Subcutaneous adipose tissue (tissue), 4 donors: ENCODE measurements around the gene PTRH1. TPM values are rescaled to one million over a fixed set of nuclear protein-coding genes. Genes with fewer than 3 reads are reported as not detected.

Experiments
- total RNA-seq, 4 donors: library from RNA; depleted of rRNA; stranded (reverse); fragments of >200 nt; gene quantifications; one replicate each; pipeline ENCODE4 v1.1.0, GENCODE V29; 2016
- TF ChIP-seq, protein P1 (sequence below): fragments of 450-650 bp; IDR thresholded peaks from one replicate; pipeline ENCODE4 v1.5.1; 2016; ENCODE audit warnings: low read depth, mild to moderate bottlenecking, control low read depth, antibody characterized with exemption, moderate library complexity

PTRH1 gene
- total RNA-seq, 4 donors from 2014 or later, result 9.9 to 32.8 (median 17.2) TPM

DNA sequence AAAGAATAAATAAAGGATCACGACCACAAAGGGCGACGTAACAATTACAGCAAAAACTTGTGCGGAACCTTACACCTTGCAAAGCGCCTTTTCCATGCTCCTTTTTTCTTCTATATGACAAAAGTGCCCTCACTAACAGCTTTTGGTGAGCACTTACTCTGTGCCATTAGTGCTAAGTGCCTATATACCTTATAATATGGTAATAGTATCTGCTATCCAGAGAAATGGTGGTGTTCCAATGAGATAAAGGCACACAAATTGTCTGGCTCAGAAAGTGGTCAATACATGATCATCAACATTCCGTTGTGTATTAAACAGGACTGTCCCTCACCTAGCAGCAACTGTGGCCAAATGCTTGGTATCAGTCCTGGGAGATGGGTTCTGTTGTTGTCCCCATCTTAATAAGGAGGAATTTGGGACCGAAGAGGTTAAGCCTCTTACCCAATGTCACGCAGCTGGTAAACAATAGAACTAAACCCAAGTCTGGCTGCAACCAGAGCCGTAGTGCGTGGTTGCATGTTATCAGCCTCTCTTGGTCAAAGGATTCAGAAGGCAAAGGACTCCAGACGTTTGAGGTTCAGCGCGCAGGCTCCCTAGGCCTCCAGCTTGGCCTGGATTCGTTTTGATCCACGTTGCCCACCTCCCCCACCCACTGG lies 20.2 kb upstream of the PTRH1 start:
- TF ChIP-seq, protein P1, sequence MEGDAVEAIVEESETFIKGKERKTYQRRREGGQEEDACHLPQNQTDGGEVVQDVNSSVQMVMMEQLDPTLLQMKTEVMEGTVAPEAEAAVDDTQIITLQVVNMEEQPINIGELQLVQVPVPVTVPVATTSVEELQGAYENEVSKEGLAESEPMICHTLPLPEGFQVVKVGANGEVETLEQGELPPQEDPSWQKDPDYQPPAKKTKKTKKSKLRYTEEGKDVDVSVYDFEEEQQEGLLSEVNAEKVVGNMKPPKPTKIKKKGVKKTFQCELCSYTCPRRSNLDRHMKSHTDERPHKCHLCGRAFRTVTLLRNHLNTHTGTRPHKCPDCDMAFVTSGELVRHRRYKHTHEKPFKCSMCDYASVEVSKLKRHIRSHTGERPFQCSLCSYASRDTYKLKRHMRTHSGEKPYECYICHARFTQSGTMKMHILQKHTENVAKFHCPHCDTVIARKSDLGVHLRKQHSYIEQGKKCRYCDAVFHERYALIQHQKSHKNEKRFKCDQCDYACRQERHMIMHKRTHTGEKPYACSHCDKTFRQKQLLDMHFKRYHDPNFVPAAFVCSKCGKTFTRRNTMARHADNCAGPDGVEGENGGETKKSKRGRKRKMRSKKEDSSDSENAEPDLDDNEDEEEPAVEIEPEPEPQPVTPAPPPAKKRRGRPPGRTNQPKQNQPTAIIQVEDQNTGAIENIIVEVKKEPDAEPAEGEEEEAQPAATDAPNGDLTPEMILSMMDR, result no peak

DNA sequence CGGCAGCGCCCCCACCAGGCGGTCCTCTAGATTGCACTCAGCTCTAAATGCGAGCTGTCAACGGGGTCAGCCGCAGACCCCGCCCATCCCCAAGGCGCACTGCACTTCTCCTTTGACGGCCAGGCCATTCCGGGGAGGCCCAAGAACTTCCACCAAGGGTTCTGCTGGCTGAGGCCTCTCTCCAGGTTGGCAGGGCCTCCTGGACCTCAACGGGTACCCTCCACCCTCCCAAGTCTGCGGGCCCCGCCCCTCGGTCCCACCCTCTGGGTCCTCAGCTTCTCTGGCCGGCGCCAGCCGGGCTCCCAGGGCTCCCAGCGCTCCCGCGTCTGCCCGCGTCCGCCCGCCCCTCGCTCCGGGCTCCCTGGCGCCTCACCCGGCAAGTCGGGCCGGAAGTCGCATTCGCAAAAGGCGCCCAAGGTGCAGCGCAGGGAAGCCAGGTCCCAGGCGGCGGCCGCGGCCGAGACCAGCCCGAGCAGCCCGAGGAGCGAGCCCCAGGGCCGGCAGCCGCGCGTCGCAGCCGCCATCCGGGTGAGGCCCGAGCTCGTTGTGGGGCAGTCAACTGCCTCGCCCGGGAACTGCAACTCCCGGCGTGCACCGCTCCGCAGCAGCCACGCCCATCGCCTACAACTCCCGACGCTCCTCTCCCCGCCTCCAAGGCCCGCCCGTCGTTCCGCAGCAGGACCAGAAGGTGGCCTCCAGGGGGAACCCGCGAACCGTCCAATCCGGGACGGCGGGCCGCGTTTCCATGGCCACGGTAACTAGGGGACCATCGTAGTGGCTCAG lies 19.5 kb upstream of the PTRH1 start, which contains the start of gene TOR2A:
TOR2A (minus strand) TSS at position 548 of the 783 bp plus-strand sequence; CDS start at position 524, 24 bp downstream.
- TF ChIP-seq, protein P1, result no peak

DNA sequence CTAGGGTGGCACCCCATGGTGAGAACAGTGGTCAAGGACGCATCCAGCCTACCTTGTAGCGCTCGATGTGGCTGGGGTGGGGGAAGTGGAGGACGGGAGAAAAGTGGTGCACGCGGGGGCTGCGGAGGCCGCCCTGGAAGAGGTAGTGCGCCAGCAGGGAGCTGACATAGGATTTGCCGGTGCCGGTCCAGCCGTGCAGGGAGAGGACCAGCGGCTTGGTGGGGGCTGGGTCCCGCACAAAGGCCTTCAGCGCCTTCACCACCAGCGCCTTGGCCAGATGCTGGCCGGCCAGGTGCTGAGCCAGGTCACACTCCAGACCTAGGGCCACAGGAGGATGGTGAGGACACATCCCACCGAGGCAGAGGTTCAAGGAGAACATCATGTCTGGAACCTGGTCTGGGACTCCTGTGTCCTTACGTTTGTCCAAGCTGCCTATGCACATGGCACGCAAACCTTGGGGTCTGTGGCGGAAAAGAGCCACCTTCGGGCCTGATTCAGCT lies 18.8 kb upstream of the PTRH1 start:
- TF ChIP-seq, protein P1, result no peak

DNA sequence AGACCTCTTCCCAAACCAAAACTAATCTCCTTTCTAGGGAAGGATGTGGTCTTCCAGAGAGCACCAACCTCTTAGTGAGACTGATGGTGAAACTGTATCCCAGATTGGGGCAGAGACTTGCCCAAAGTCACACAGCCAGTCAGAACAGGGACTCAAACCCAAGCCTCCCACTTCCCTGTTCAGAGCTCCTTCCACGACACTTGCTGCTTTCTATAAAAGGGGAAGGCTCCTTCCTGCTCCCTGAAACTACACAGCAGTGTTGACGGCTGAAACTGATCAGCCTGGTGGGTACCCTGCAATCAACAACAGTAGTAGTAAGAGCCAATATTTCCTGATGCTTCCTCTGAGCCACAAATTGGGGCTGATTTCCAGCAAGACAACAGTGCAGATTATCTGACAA lies 18.2 kb upstream of the PTRH1 start:
- TF ChIP-seq, protein P1, result no peak

DNA sequence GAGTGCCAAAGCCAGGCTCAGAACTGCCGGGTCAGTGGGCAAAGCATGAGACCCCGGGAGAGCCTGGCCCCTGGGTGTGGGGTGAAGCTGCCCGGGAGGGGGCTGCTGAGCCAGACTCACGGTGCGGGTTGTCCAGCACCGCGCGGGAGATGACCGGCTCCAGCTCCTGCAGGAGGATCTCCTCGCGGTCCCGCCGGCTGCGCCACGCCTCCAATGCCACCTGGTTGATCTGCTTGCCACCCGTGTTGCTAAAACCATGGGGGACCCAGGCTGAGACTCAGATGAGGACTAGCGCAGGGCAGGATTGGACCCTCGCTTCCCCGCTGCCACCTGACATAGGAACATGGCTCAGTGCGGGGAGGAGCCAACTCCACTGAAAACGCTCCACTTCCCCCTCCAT lies 17.0 kb upstream of the PTRH1 start:
- TF ChIP-seq, protein P1, result no peak

DNA sequence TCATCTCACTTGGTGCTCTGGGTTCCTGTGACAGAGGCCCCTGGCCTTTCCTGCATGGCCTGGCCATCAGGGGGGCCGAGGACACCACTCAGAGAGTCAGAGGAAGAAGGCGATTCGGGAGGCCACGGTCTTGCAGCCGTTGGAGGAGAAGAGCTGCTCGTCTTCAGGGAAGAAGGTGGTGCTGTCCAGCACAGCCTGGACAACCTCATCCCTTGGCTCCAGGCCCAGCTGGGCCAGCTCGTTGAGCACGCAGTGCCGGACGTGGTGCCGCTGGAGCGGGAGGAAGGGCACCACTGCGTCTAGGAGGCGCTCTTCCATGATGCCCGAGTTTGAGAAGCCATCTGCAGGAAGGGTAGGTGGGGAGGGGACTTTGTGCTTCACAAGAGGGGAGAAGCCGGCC lies 16.5 kb upstream of the PTRH1 start:
- TF ChIP-seq, protein P1, result no peak

DNA sequence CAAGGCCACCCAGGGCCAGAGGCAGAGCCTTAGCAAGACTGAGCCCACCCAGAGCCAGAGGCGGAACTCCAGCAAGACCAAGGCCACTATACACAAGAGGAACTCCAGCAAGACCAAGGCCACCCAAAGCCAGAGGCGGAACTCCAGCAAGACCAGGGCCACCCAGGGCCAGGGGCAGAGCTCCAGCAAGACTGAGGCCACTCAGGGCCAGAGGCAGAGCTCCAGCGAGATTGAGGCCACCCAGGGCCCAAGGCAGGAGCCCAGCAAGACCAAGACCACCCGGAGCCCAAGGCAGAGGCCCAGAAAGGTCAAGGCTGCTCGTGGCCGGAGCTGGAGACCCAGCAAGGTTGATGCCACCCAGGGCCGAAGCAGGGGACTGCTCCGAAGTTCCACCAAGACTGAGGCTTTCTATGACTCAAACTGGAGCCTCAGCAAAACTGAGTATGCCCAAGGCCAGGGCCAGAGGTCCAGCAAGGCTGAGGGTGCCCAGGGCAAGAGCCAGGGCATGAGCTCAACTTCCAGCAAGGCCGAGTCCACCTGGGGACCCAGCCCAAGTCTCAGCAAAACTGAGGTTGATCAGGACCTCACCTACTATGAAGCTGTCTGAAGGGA lies 15.4 kb upstream of the PTRH1 start:
- TF ChIP-seq, protein P1, result no peak
